ENCODE measurements around the gene MAPK12.

Gene MAPK12

DNA sequence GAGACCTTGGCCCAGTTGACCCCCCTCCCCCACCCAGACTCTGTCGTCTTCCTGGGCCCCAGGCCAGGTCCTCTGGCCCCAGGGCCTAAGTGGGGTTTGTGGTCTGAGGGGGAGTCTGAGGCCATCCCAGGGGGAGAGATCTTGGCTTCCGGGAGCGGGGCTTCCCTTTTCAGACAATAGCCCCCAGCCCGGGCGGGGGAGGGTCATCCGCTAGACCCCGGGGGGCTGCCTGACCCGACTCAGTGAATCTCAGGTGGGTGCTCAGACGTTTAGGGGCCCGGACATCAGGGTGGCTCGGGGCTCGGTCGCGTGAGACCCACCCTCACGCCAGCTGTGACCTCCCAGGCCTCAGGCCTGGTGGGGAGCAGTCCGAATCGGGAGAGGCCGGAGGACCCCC lies 8.1 kb upstream of the MAPK12 start:
- peak overlapping the region; percentile 59 for H3K4me3 ChIP-seq (ENCODE audit: low read depth, low read length)
- no peak for TF ChIP-seq CTCF (IDR thresholded peaks at IDR 0.05; ENCODE audit: low read depth, low read length)

GRCh38 chr22:50268655-50269113 lies 7.2 kb upstream of the MAPK12 start:
- no peak overlapping the region for H3K4me3 ChIP-seq (ENCODE audit: low read depth, low read length)
- TF ChIP-seq CTCF (IDR thresholded peaks at IDR 0.05; ENCODE audit: low read depth, low read length), result no peak

- peak overlapping the region; percentile 35 for H3K4me3 ChIP-seq (ENCODE audit: low read depth, low read length)
- TF ChIP-seq CTCF (IDR thresholded peaks at IDR 0.05; ENCODE audit: low read depth, low read length), result no peak
These were observed 6.3 kb upstream of the MAPK12 start for GRCh38 chr22:50267591-50268390.

DNA sequence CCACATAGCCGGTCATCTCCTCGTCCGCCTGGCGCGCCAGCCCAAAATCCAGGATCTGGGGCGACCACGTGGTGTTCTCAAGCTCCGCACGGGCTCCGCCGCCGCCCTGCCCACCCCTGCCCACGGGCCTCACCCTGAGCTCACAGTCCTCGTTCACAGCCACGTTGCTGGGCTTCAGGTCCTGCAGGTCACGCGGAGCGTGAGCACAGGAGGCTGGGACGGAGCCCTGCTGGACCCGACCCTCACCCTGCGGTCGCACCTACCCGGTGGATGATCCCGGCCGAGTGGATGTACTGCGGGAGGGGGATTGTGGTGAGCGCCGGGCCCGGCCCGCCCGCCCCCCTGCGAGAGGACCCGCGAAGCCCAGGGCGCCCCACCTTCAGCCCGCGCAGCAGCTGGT lies 5.5 kb upstream of the MAPK12 start:
- TF ChIP-seq CTCF (IDR thresholded peaks at IDR 0.05; ENCODE audit: low read depth, low read length), result no peak
- H3K4me3 ChIP-seq (ENCODE audit: low read depth, low read length), result no peak overlapping the region

- no peak overlapping the region for H3K4me3 ChIP-seq (ENCODE audit: low read depth, low read length)
- no peak for TF ChIP-seq CTCF (IDR thresholded peaks at IDR 0.05; ENCODE audit: low read depth, low read length)
These were observed 3.6 kb upstream of the MAPK12 start for GRCh38 chr22:50264946-50265669.

DNA sequence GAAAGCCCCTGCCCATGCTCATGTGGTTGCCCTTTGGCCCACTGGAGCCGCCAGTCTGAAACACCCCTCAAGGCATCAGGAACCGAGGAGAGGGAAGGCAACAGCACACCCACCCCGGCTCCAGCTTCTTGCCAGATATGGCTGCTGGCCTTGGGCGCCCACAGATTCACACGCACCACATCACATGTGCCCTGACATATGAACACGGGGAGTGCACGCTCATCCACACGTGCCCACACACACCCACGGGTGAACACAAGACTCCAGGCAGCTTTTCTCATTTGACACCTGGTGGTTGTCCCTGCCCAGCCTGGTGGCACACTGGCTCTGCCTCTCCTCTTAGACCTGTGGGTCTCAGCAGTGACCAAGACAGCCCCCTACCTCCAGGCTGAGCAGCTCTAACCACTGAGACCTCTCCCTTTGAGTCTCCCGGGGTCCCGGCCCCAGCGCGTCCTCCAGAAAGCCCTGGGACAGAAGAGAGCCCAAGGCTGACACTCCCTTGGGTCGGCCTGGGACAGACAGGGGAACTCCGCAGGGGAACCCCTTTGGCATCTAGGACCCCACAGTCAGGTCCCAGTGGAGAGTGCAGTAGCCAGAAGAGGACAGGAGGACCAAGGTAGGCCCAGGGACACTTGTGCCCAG lies 2.7 kb upstream of the MAPK12 start:
- H3K4me3 ChIP-seq (ENCODE audit: low read depth, low read length), result no peak overlapping the region
- no peak for TF ChIP-seq CTCF (IDR thresholded peaks at IDR 0.05; ENCODE audit: low read depth, low read length)
